ENCODE data around the gene RPL36. TPM values are rescaled to one million over a fixed set of nuclear protein-coding genes. Genes with fewer than 3 reads are reported as not detected.

The RPL36 gene
- polyA plus RNA-seq, 3 donors: 492 to 592 (median 586) TPM

GRCh38 chr19:5673752-5674151 lies 16.3 kb upstream of the RPL36 start:
- no peak for DNase-seq (ENCODE audit: low read depth in 3 of 3, low spot score in 2 of 3)

GRCh38 chr19:5674714-5675113 lies 15.4 kb upstream of the RPL36 start:
- no peak for DNase-seq (ENCODE audit: low read depth in 3 of 3, low spot score in 2 of 3)

- no peak for DNase-seq (ENCODE audit: low read depth in 3 of 3, low spot score in 2 of 3)
These were observed 13.9 kb upstream of the RPL36 start for GRCh38 chr19:5676105-5676771.

GRCh38 chr19:5676772-5677105 lies 13.4 kb upstream of the RPL36 start:
- DNase-seq (ENCODE audit: low read depth in 3 of 3, low spot score in 2 of 3): no peak

GRCh38 chr19:5677136-5677535 lies 13.0 kb upstream of the RPL36 start:
- no peak for DNase-seq (ENCODE audit: low read depth in 3 of 3, low spot score in 2 of 3)

- no peak for DNase-seq (ENCODE audit: low read depth in 3 of 3, low spot score in 2 of 3)
These were observed 12.5 kb upstream of the RPL36 start for GRCh38 chr19:5677580-5677979.

- no peak for DNase-seq (ENCODE audit: low read depth in 3 of 3, low spot score in 2 of 3)
These were observed 11.9 kb upstream of the RPL36 start for GRCh38 chr19:5678071-5678718.

GRCh38 chr19:5679289-5680083 lies 10.6 kb upstream of the RPL36 start:
- DNase-seq (ENCODE audit: low read depth in 3 of 3, low spot score in 2 of 3): no peak

- DNase-seq (ENCODE audit: low read depth in 3 of 3, low spot score in 2 of 3): no peak
These were observed 10.0 kb upstream of the RPL36 start for GRCh38 chr19:5680084-5680436.

GRCh38 chr19:5680437-5681368 lies 9.4 kb upstream of the RPL36 start, which contains the start of the genes HSD11B1L and MICOS13:
Gene HSD11B1L, plus strand, starts transcription at chr19:5681027. Its CDS starts 3,806 bp downstream, at chr19:5684833.
Gene MICOS13, minus strand, starts transcription at chr19:5680516. Its CDS starts 30 bp downstream, at chr19:5680486.
- DNase-seq (ENCODE audit: low read depth in 3 of 3, low spot score in 2 of 3): peak; percentile 96 to 98 (median 98)

GRCh38 chr19:5681391-5682106 lies 8.5 kb upstream of the RPL36 start:
- no peak for DNase-seq (ENCODE audit: low read depth in 3 of 3, low spot score in 2 of 3)

- DNase-seq (ENCODE audit: low read depth in 3 of 3, low spot score in 2 of 3): no peak
These were observed 8.0 kb upstream of the RPL36 start for GRCh38 chr19:5682107-5682482.

GRCh38 chr19:5683177-5683886 lies 6.8 kb upstream of the RPL36 start:
- DNase-seq (ENCODE audit: low read depth in 3 of 3, low spot score in 2 of 3): no peak

GRCh38 chr19:5684694-5685430 lies 5.2 kb upstream of the RPL36 start:
- no peak for DNase-seq (ENCODE audit: low read depth in 3 of 3, low spot score in 2 of 3)

- DNase-seq (ENCODE audit: low read depth in 3 of 3, low spot score in 2 of 3): no peak
These were observed 3.8 kb upstream of the RPL36 start for GRCh38 chr19:5686326-5686646.

- peak; percentile 66 to 86 (median 76) for DNase-seq (ENCODE audit: low read depth in 3 of 3, low spot score in 2 of 3)
These were observed 3.3 kb upstream of the RPL36 start for GRCh38 chr19:5686647-5687359.

GRCh38 chr19:5687360-5688198 lies 2.5 kb upstream of the RPL36 start:
- DNase-seq (ENCODE audit: low read depth in 3 of 3, low spot score in 2 of 3): no peak

Measured in right renal cortex interstitium (tissue), 3 donors.